ENCODE measurements around the gene RNF121.

Gene RNF121

GRCh38 chr11:72039856-72040401 is 111.1 kb downstream of the RNF121 start:
- DNase-seq: no peak

- DNase-seq: peak; percentile 31
Measured at GRCh38 chr11:72040491-72041363, 111.9 kb downstream of the RNF121 start.

- DNase-seq: peak; percentile 37
Measured at GRCh38 chr11:72041364-72042063, 112.7 kb downstream of the RNF121 start.

GRCh38 chr11:72042064-72042745 is 113.4 kb downstream of the RNF121 start:
- no peak for DNase-seq

- no peak for DNase-seq
Measured at GRCh38 chr11:72045849-72046248, 117.0 kb downstream of the RNF121 start.

Measured in GOT3 (cell line).